HL-60 (cell line): ENCODE measurements around the gene DIP2A.

ENCODE experiments used
- GABPA ChIP-seq: IDR thresholded peaks from 2 replicates; pipeline ENCODE4 v1.6.1; 2012; ENCODE audit warnings: low read depth
- POLR2AphosphoS5 ChIP-seq: IDR thresholded peaks from 2 replicates; pipeline ENCODE4 v1.6.1; 2012; ENCODE audit warnings: low read depth
- REST ChIP-seq: IDR thresholded peaks from 2 replicates; pipeline ENCODE4 v1.6.1; 2012; ENCODE audit warnings: low read depth; ENCODE audit not compliant: insufficient replicate concordance
- TF ChIP-seq, protein P1 (sequence below): IDR thresholded peaks from one replicate; pipeline ENCODE4 v1.5.1; 2011; ENCODE audit warnings: low read length, control low read depth, inconsistent platforms; ENCODE audit not compliant: insufficient read depth

DNA sequence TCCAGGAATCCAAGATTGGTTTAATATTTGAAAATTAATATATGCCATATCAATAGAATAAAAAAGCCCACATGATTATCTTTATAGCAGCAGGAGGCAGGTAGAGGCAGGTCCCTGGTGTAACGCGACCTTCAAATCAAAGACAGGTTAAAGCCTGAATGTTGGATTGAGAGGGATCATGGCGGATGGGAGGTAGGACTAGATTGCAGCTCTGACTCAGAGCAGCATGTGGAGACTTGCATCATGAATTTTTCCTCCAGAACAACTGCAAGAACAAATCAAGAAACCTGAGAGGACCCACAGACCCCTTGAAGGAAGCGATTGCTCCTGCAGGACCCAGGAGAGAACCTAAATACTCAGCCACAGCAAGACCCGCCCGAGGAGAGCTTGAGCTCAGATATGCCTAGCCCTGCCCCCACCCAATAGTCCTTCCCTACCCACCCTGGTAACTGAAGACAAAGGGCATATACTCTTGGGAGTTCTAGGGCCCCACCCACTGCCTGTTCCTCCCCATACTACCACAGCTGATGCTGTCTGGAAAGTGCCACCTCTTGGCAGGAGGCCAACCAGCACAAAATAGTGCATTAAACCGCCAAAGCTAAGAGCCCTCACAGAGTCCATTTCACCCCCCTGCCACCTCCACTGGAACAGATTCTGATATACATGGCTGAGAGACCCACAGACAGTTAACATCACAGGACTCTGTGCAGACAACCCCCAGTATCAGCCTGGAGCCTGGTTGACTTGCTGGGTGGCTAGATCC lies 126.7 kb downstream of the DIP2A start:
- TF ChIP-seq, protein P1, sequence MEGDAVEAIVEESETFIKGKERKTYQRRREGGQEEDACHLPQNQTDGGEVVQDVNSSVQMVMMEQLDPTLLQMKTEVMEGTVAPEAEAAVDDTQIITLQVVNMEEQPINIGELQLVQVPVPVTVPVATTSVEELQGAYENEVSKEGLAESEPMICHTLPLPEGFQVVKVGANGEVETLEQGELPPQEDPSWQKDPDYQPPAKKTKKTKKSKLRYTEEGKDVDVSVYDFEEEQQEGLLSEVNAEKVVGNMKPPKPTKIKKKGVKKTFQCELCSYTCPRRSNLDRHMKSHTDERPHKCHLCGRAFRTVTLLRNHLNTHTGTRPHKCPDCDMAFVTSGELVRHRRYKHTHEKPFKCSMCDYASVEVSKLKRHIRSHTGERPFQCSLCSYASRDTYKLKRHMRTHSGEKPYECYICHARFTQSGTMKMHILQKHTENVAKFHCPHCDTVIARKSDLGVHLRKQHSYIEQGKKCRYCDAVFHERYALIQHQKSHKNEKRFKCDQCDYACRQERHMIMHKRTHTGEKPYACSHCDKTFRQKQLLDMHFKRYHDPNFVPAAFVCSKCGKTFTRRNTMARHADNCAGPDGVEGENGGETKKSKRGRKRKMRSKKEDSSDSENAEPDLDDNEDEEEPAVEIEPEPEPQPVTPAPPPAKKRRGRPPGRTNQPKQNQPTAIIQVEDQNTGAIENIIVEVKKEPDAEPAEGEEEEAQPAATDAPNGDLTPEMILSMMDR, result no peak
- TF ChIP-seq GABPA, result no peak
- no peak for TF ChIP-seq POLR2AphosphoS5
- no peak for TF ChIP-seq REST
